Breast epithelium (tissue), 3 donors: ENCODE data around the gene TAF1.

Source experiments
- CTCF ChIP-seq, 3 donors: fragments of 450-650 bp; IDR thresholded peaks; one replicate each; pipeline ENCODE4 v1.5.1; 2016 to 2017; ENCODE audit warnings: antibody characterized with exemption in 3 of 3, mild to moderate bottlenecking in 3 of 3, moderate library complexity in 3 of 3
- POLR2A ChIP-seq: fragments of 450-650 bp; IDR thresholded peaks from one replicate; pipeline ENCODE4 v1.6.1; 2016; ENCODE audit warnings: antibody characterized with exemption, mild to moderate bottlenecking, moderate library complexity

- TF ChIP-seq POLR2A: no peak
- no peak for TF ChIP-seq CTCF (IDR thresholded peaks at IDR 0.05)
Observed at GRCh38 chrX:71514367-71515037, 148.3 kb downstream of the TAF1 start.
